ENCODE measurements around the gene CEP19.

- TF ChIP-seq POLR2A (IDR thresholded peaks at IDR 0.05) (no peak), EP300 (IDR thresholded peaks at IDR 0.05) (no peak)
These were observed 17.8 kb downstream of the CEP19 start for GRCh38 chr3:196694202-196694638.
